K562 (cell line): ENCODE results near the gene ERAL1. TPM values are rescaled to one million over a fixed set of nuclear protein-coding genes. Genes with fewer than 3 reads are reported as not detected.
A peak's percentile ranks its signal among the peaks of the same experiment; 100 is the strongest.

Experiments
- BRD4 ChIP-seq: fragments of 200-600 bp; sonication (generic); IDR thresholded peaks from 2 replicates; pipeline ENCODE4 v1.6.1; 2017; ENCODE audit warnings: inconsistent platforms
- CBFA2T3 ChIP-seq: fragments of 450-650 bp; IDR thresholded peaks from 2 replicates; pipeline ENCODE4 v1.6.1; 2017
- CEBPB ChIP-seq: fragments of 450-650 bp; IDR thresholded peaks from 2 replicates; pipeline ENCODE4 v1.6.1; 2016; ENCODE audit warnings: missing genetic modification characterization, missing compliant biosample characterization
- DACH1 ChIP-seq: fragments of 450-650 bp; IDR thresholded peaks from 2 replicates; pipeline ENCODE4 v1.6.1; 2018; ENCODE audit not compliant: partially characterized antibody
- DNMT1 ChIP-seq: fragments of 450-650 bp; IDR thresholded peaks from 2 replicates; pipeline ENCODE4 v1.6.1; 2016; ENCODE audit warnings: antibody characterized with exemption, mild to moderate bottlenecking
- FOXM1 ChIP-seq, 2 experiments: fragments of 450-650 bp in 1 of 2; sonication (generic) in 1 of 2; formaldehyde crosslinking in 1 of 2; IDR thresholded peaks; 2 replicates each; pipeline versions ENCODE4 v1.6.1 to v1.9.0; 2017 to 2022; ENCODE audit warnings: low read depth in 2 of 2, mild to moderate bottlenecking in 2 of 2, missing genetic modification reagents in 1 of 2, moderate library complexity in 1 of 2
- KDM5B ChIP-seq: fragments of 200-600 bp; sonication (generic); IDR thresholded peaks from 2 replicates; pipeline ENCODE4 v1.6.1; 2012; ENCODE audit warnings: low read depth, mild to moderate bottlenecking, moderate library complexity, low read length, control low read depth, inconsistent platforms; ENCODE audit not compliant: insufficient replicate concordance
- MTF1 ChIP-seq: fragments of 250-450 bp; sonication (Bioruptor Pico); IDR thresholded peaks from 2 replicates; pipeline ENCODE4 v1.9.0; 2021; ENCODE audit warnings: moderate library complexity, mild to moderate bottlenecking, inconsistent platforms, borderline replicate concordance
- MYNN ChIP-seq, 2 experiments: sonication (generic); formaldehyde crosslinking in 1 of 2; IDR thresholded peaks; 2 replicates each; pipeline versions ENCODE4 v1.5.0 to v1.6.1; 2016 to 2020; ENCODE audit warnings: antibody characterized with exemption in 1 of 2, missing genetic modification reagents in 1 of 2
- PURB ChIP-seq: sonication (generic); formaldehyde crosslinking; IDR thresholded peaks from 2 replicates; pipeline ENCODE4 v1.9.0; 2021; ENCODE audit warnings: low read depth, mild to moderate bottlenecking, missing genetic modification reagents
- SIN3A ChIP-seq, 2 experiments: fragments of 150-350 bp in 1 of 2; IDR thresholded peaks; 2 replicates each; pipeline ENCODE4 v1.6.1; 2011 to 2016; ENCODE audit warnings: borderline replicate concordance in 2 of 2, low read depth in 2 of 2, low read length in 2 of 2, mild to moderate bottlenecking in 2 of 2, moderate library complexity in 2 of 2; ENCODE audit not compliant: control insufficient read depth in 1 of 2
- SOX6 ChIP-seq: fragments of 450-650 bp; IDR thresholded peaks from 2 replicates; pipeline ENCODE4 v1.6.1; 2014; ENCODE audit warnings: mild to moderate bottlenecking
- TCF3 ChIP-seq: sonication (generic); formaldehyde crosslinking; IDR thresholded peaks from 2 replicates; pipeline ENCODE4 v1.4.0; 2020; ENCODE audit warnings: mild to moderate bottlenecking, missing genetic modification reagents
- TEAD4 ChIP-seq, 2 experiments: sonication (generic) in 1 of 2; formaldehyde crosslinking in 1 of 2; IDR thresholded peaks; 2 replicates each; pipeline versions ENCODE4 v1.6.1 to v1.8.0; 2012 to 2022; ENCODE audit warnings: borderline replicate concordance in 1 of 2, inconsistent platforms in 1 of 2, low read length in 1 of 2, mild to moderate bottlenecking in 1 of 2, missing genetic modification reagents in 1 of 2
- TFAP4 ChIP-seq: sonication (generic); formaldehyde crosslinking; IDR thresholded peaks from 2 replicates; pipeline ENCODE4 v1.8.0; 2022; ENCODE audit warnings: missing genetic modification reagents, mild to moderate bottlenecking, moderate library complexity, borderline replicate concordance
- ZBTB11 ChIP-seq, 3 experiments: fragments of 200-800 bp in 1 of 3; fragments of 250-450 bp in 1 of 3; fragments of 450-650 bp in 1 of 3; sonication (Bioruptor Pico) in 1 of 3; sonication (Bioruptor generic) in 1 of 3; formaldehyde crosslinking in 1 of 3; IDR thresholded peaks; 2 replicates each; pipeline versions ENCODE4 v1.6.1 to v1.8.0; 2016 to 2022; ENCODE audit warnings: mild to moderate bottlenecking in 2 of 3, missing genetic modification characterization in 2 of 3, missing compliant biosample characterization in 1 of 3, moderate library complexity in 1 of 3
- ZHX1 ChIP-seq: fragments of 150-350 bp; conservative IDR thresholded peaks from 2 replicates; pipeline ENCODE4 v1.6.1; 2014; ENCODE audit warnings: low read length
- ZNF12 ChIP-seq: sonication (generic); formaldehyde crosslinking; IDR thresholded peaks from 2 replicates; pipeline ENCODE4 v1.4.0; 2020; ENCODE audit warnings: mild to moderate bottlenecking, missing genetic modification reagents
- ZNF165 ChIP-seq: fragments of 250-450 bp; sonication (Bioruptor Pico); IDR thresholded peaks from 2 replicates; pipeline ENCODE4 v1.4.0; 2020; ENCODE audit warnings: borderline replicate concordance
- polyA plus RNA-seq, 8 experiments: library from polyadenylated mRNA; depleted of rRNA in 4 of 8; stranded (reverse) in 5 of 8; unstranded in 3 of 8; fragments of >200 nt; fragmentation: Nextera tagmentation in 2 of 8; fragmentation: Illumina TruSeq in 1 of 8; extraction: Ambion mirVana in 2 of 8; extraction: Trizol in 1 of 8; gene quantifications; 2 replicates each; pipeline versions ENCODE4 v1.2.1 to v1.2.3, GENCODE V29; 2011 to 2014; ENCODE audit warnings: inconsistent platforms in 1 of 8, missing spikeins in 1 of 8
- total RNA-seq, 7 experiments: library from RNA; depleted of rRNA in 6 of 7; stranded (reverse); fragments of >200 nt in 6 of 7; fragmentation: Illumina TruSeq in 2 of 7; extraction: Trizol in 2 of 7; gene quantifications; 2 replicates each; pipeline versions ENCODE4 v1.2.1 to v1.2.3, GENCODE V29; 2011 to 2021; ENCODE audit warnings: low replicate concordance in 1 of 7

ERAL1 gene
- total and polyA plus RNA-seq, 9 of the 15 experiments (the other 6 are each of a cell fraction or from before 2014, with no cell fraction given): 37.5 to 351 (median 106) TPM

- TF ChIP-seq ZHX1 (no peak), FOXM1 (IDR thresholded peaks at IDR 0.05; ENCODE audit: low read depth) (no peak), FOXM1 (CRISPR knock-in tag; IDR thresholded peaks at IDR 0.05; ENCODE audit: low read depth) (no peak), CEBPB (tag) (peak; percentile 66), ZBTB11 (CRISPR knock-in tag; IDR thresholded peaks at IDR 0.05) (no peak), CBFA2T3 (peak; percentile 68), SIN3A (IDR thresholded peaks at IDR 0.05; ENCODE audit: borderline replicate concordance in 2 of 2, control insufficient read depth in 1 of 2, low read depth in 2 of 2, low read length in 2 of 2) (peak; percentile 75 to 91; a peak in 2 of 4 replicates), ZNF165 (CRISPR knock-in tag) (no peak), MTF1 (CRISPR knock-in tag) (no peak), BRD4 (no peak), TFAP4 (CRISPR knock-in tag) (peak; percentile 87), KDM5B (peak; percentile 10), SOX6 (peak; percentile 55), TCF3 (CRISPR knock-in tag) (peak; percentile 61), MYNN (IDR thresholded peaks at IDR 0.05) (peak; percentile 52; the same call in 1 of the 2 replicates), MYNN (CRISPR knock-in tag; IDR thresholded peaks at IDR 0.05) (no peak), ZNF12 (CRISPR knock-in tag) (no peak), PURB (no peak), DNMT1 (0 out of 2 replicates have a peak, but pooled peaks have one; percentile 48), DACH1 (peak; percentile 91), TEAD4 (IDR thresholded peaks at IDR 0.05; ENCODE audit: low read length) (peak; percentile 35; the same call in 1 of the 2 replicates), TEAD4 (CRISPR knock-in tag; IDR thresholded peaks at IDR 0.05; ENCODE audit: borderline replicate concordance) (no peak)
Observed at GRCh38 chr17:28907709-28908475, 53.1 kb downstream of the ERAL1 start (continued).
